Neural cell (in vitro differentiated cells): ENCODE measurements around the gene GBP2. TPM values are rescaled to one million over a fixed set of nuclear protein-coding genes. Genes with fewer than 3 reads are reported as not detected.

Source experiments
- H2AFZ ChIP-seq: fragments of 200-600, 300-800 bp; sonication (generic), shearing (Covaris generic); 2 replicates; pipeline ENCODE4 v1.6.0; 2014; ENCODE audit warnings: low read depth, mild to moderate bottlenecking, antibody characterized with exemption, low read length, moderate library complexity
- H3F3A ChIP-seq: fragments of 200-600 bp; shearing (Covaris generic); 2 replicates; pipeline ENCODE4 v1.6.1; 2016; ENCODE audit warnings: mild to moderate bottlenecking, moderate library complexity, mixed read lengths, antibody characterized with exemption, low read length; ENCODE audit not compliant: insufficient read depth, poor library complexity, severe bottlenecking
- H3K27ac ChIP-seq: fragments of 200-600, 300-800 bp; sonication (generic), shearing (Covaris generic); 2 replicates; pipeline ENCODE4 v1.5.1; 2014; ENCODE audit warnings: mild to moderate bottlenecking, low read length, moderate library complexity
- H3K27me3 ChIP-seq: fragments of 300-800, 200-600 bp; sonication (generic), shearing (Covaris generic); 2 replicates; pipeline ENCODE4 v1.6.0; 2014; ENCODE audit warnings: mild to moderate bottlenecking, low read depth, low read length, moderate library complexity; ENCODE audit not compliant: insufficient read depth
- H3K36me3 ChIP-seq: fragments of 300-800, 200-600 bp; sonication (generic), shearing (Covaris generic); 2 replicates; pipeline ENCODE4 v1.5.1; 2014; ENCODE audit warnings: mild to moderate bottlenecking, antibody characterized with exemption, low read length, moderate library complexity; ENCODE audit not compliant: insufficient read depth
- H3K4me2 ChIP-seq: fragments of 300-800, 200-600 bp; sonication (generic), shearing (Covaris generic); 2 replicates; pipeline ENCODE4 v1.6.0; 2014; ENCODE audit warnings: mild to moderate bottlenecking, low read length
- H3K4me3 ChIP-seq: fragments of 300-800, 200-600 bp; sonication (generic), shearing (Covaris generic); 2 replicates; pipeline ENCODE4 v1.5.1; 2014; ENCODE audit warnings: mild to moderate bottlenecking, low read length, moderate library complexity
- H3K79me2 ChIP-seq: fragments of 200-600 bp; shearing (Covaris generic); replicated peaks from 2 replicates; pipeline ENCODE4 v1.6.0; 2014; ENCODE audit warnings: mild to moderate bottlenecking, low read length, moderate library complexity; ENCODE audit not compliant: insufficient read depth
- H3K9ac ChIP-seq: fragments of 300-800, 200-600 bp; sonication (generic), shearing (Covaris generic); 2 replicates; pipeline ENCODE4 v1.6.1; 2016; ENCODE audit warnings: mild to moderate bottlenecking, low read length, mixed read lengths
- H3K9me2 ChIP-seq: fragments of 200-600 bp; shearing (Covaris generic); 2 replicates; pipeline ENCODE4 v1.6.1; 2016; ENCODE audit warnings: mild to moderate bottlenecking, low read length, mixed read lengths; ENCODE audit not compliant: insufficient read depth
- H3K9me3 ChIP-seq: fragments of 200-600, 300-800 bp; sonication (generic), shearing (Covaris generic); 2 replicates; pipeline ENCODE4 v1.6.1; 2016; ENCODE audit warnings: mild to moderate bottlenecking, mixed run types, low read length, moderate library complexity, mixed read lengths
- H4K20me1 ChIP-seq: fragments of 200-600 bp; shearing (Covaris generic); 2 replicates; pipeline ENCODE4 v1.6.1; 2016; ENCODE audit warnings: mild to moderate bottlenecking, mixed run types; ENCODE audit not compliant: insufficient read depth
- CTCF ChIP-seq: fragments of 450-650 bp; IDR thresholded peaks from 2 replicates; pipeline ENCODE4 v1.5.1; 2014; ENCODE audit warnings: antibody characterized with exemption, mild to moderate bottlenecking, moderate library complexity; ENCODE audit not compliant: poor library complexity, severe bottlenecking
- EP300 ChIP-seq: fragments of 450-650 bp; conservative IDR thresholded peaks from 2 replicates; pipeline ENCODE4 v1.6.1; 2014; ENCODE audit warnings: antibody characterized with exemption, mild to moderate bottlenecking, moderate library complexity; ENCODE audit not compliant: poor library complexity, severe bottlenecking
- EZH2 ChIP-seq: fragments of 200-600, 300-800 bp; shearing (Covaris generic), sonication (generic); IDR thresholded peaks from 2 replicates; pipeline ENCODE4 v1.6.1; 2014; ENCODE audit warnings: antibody characterized with exemption, low read length, borderline replicate concordance, mild to moderate bottlenecking; ENCODE audit not compliant: insufficient read depth, poor library complexity, severe bottlenecking
- MXI1 ChIP-seq: fragments of 450-650 bp; conservative IDR thresholded peaks from 2 replicates; pipeline ENCODE4 v1.6.1; 2014; ENCODE audit warnings: antibody characterized with exemption, mild to moderate bottlenecking; ENCODE audit not compliant: poor library complexity, severe bottlenecking
- POLR2AphosphoS5 ChIP-seq: IDR thresholded peaks from 2 replicates; pipeline ENCODE4 v1.6.1; 2012
- RAD21 ChIP-seq: fragments of 450-650 bp; conservative IDR thresholded peaks from 2 replicates; pipeline ENCODE4 v1.6.1; 2014; ENCODE audit warnings: antibody characterized with exemption, mild to moderate bottlenecking, moderate library complexity
- REST ChIP-seq: IDR thresholded peaks from 2 replicates; pipeline ENCODE4 v1.6.1; 2012; ENCODE audit warnings: borderline replicate concordance
- SMC3 ChIP-seq: fragments of 450-650 bp; conservative IDR thresholded peaks from 2 replicates; pipeline ENCODE4 v1.6.1; 2014; ENCODE audit warnings: antibody characterized with exemption, mild to moderate bottlenecking, moderate library complexity; ENCODE audit not compliant: poor library complexity
- TAF1 ChIP-seq: IDR thresholded peaks from 2 replicates; pipeline ENCODE4 v1.6.1; 2012; ENCODE audit warnings: low read depth
- polyA plus RNA-seq: library from polyadenylated mRNA; depleted of rRNA; stranded (reverse); fragments of >200 nt; gene quantifications from 2 replicates; pipeline ENCODE4 v1.2.3, GENCODE V29; 2014

GBP2 gene
- polyA plus RNA-seq, 1 donor from 2014 or later: not detected

- no peak overlapping the region for H2AFZ ChIP-seq
- H3K27ac ChIP-seq: no peak overlapping the region
- H3K79me2 ChIP-seq: no peaks in the 10 kb centered on the region
- no peaks in the 10 kb centered on the region for H3K27me3 ChIP-seq
- H4K20me1 ChIP-seq: no peaks in the 10 kb centered on the region
- no peaks in the 10 kb centered on the region for H3F3A ChIP-seq
- H3K4me2 ChIP-seq: no peak overlapping the region
- no peak for TF ChIP-seq EP300
- TF ChIP-seq SMC3: no peak
- no peak for TF ChIP-seq REST
- TF ChIP-seq CTCF: no peak
- TF ChIP-seq RAD21: no peak
- no peak for TF ChIP-seq MXI1
- TF ChIP-seq POLR2AphosphoS5: no peak
- no peak for TF ChIP-seq TAF1
- TF ChIP-seq EZH2: no peak
- no peak overlapping the region for H3K9ac ChIP-seq
- H3K4me3 ChIP-seq: no peak overlapping the region
- no peaks in the 10 kb centered on the region for H3K9me2 ChIP-seq
- H3K9me3 ChIP-seq: no peaks in the 10 kb centered on the region
- H3K36me3 ChIP-seq: no peaks in the 10 kb centered on the region
Observed at GRCh38 chr1:89102021-89102420, 23.9 kb downstream of the GBP2 start.

- Histone ChIP-seq H3K9me2 (no peaks in the 10 kb centered on the region), H3K9me3 (peaks cover 3% of the 10 kb centered on the region), H2AFZ (no peak overlapping the region), H3K27me3 (no peaks in the 10 kb centered on the region), H3K4me3 (no peak overlapping the region), H3K36me3 (no peaks in the 10 kb centered on the region), H4K20me1 (no peaks in the 10 kb centered on the region), H3K79me2 (no peaks in the 10 kb centered on the region), H3K27ac (no peak overlapping the region), H3K4me2 (no peak overlapping the region), H3K9ac (no peak overlapping the region), H3F3A (no peaks in the 10 kb centered on the region)
- TF ChIP-seq TAF1: no peak
- no peak for TF ChIP-seq RAD21
- TF ChIP-seq EZH2: no peak
- no peak for TF ChIP-seq POLR2AphosphoS5
- TF ChIP-seq EP300: no peak
- TF ChIP-seq SMC3: no peak
- no peak for TF ChIP-seq CTCF
- no peak for TF ChIP-seq MXI1
- TF ChIP-seq REST: no peak
Observed at GRCh38 chr1:89100412-89100811, 25.5 kb downstream of the GBP2 start.
